Hepatic stellate cell (primary cell): ENCODE data around the gene OPCML.

Experiments
- DNase-seq: peaks from one replicate; pipeline ENCODE4 v3.0.0; 2011; ENCODE audit warnings: low spot score

Gene OPCML

GRCh38 chr11:132658004-132658403, 874.3 kb downstream of the OPCML start:
- no peak for DNase-seq

GRCh38 chr11:132655187-132655855, 877.0 kb downstream of the OPCML start:
- no peak for DNase-seq

- DNase-seq = no peak
Observed at GRCh38 chr11:132653237-132653636, 879.1 kb downstream of the OPCML start.

GRCh38 chr11:132650969-132651720, 881.2 kb downstream of the OPCML start:
- no peak for DNase-seq

GRCh38 chr11:132649277-132649676, 883.0 kb downstream of the OPCML start:
- DNase-seq = no peak

- DNase-seq = no peak
Observed at GRCh38 chr11:132648851-132649250, 883.5 kb downstream of the OPCML start.

GRCh38 chr11:132646890-132647289, 885.4 kb downstream of the OPCML start:
- no peak for DNase-seq

GRCh38 chr11:132644520-132645239, 887.6 kb downstream of the OPCML start:
- DNase-seq = no peak

GRCh38 chr11:132643239-132643638, 889.1 kb downstream of the OPCML start:
- no peak for DNase-seq

- no peak for DNase-seq
Observed at GRCh38 chr11:132640952-132641351, 891.3 kb downstream of the OPCML start.

- DNase-seq = no peak
Observed at GRCh38 chr11:132639986-132640385, 892.3 kb downstream of the OPCML start.

GRCh38 chr11:132639403-132639802, 892.9 kb downstream of the OPCML start:
- DNase-seq = no peak

GRCh38 chr11:132638423-132638822, 893.9 kb downstream of the OPCML start:
- DNase-seq = no peak

GRCh38 chr11:132636523-132636922, 895.8 kb downstream of the OPCML start:
- no peak for DNase-seq

GRCh38 chr11:132632641-132633124, 899.6 kb downstream of the OPCML start:
- DNase-seq = peak; percentile 86

- no peak for DNase-seq
Observed at GRCh38 chr11:132631989-132632388, 900.3 kb downstream of the OPCML start.

GRCh38 chr11:132627981-132628380, 904.3 kb downstream of the OPCML start:
- DNase-seq = no peak

GRCh38 chr11:132626446-132626845, 905.9 kb downstream of the OPCML start:
- DNase-seq = no peak

- DNase-seq = no peak
Observed at GRCh38 chr11:132623511-132623910, 908.8 kb downstream of the OPCML start.

GRCh38 chr11:132621976-132622580, 910.2 kb downstream of the OPCML start:
- DNase-seq = no peak

GRCh38 chr11:132620423-132620822, 911.9 kb downstream of the OPCML start:
- DNase-seq = no peak

- DNase-seq = no peak
Observed at GRCh38 chr11:132610791-132611190, 921.5 kb downstream of the OPCML start.
